Measurements from ENCODE around the gene UCK2. TPM values are rescaled to one million over a fixed set of nuclear protein-coding genes. Genes with fewer than 3 reads are reported as not detected.

UCK2 gene
- total RNA-seq, 1 donor from 2014 or later, result 44.2 TPM

GRCh38 chr1:165886193-165886592 lies 58.8 kb downstream of the UCK2 start:
- Mint-ChIP-seq H3K27ac (ENCODE audit: unreplicated experiment) (no peak overlapping the region), H3K27me3 (ENCODE audit: low read depth) (no peaks in the 10 kb centered on the region), H3K4me1 (ENCODE audit: low read depth) (peaks cover 58% of the 10 kb centered on the region), H3K9me3 (ENCODE audit: low read depth) (no peaks in the 10 kb centered on the region), H3K36me3 (ENCODE audit: low read depth) (no peaks in the 10 kb centered on the region), H3K4me3 (ENCODE audit: unreplicated experiment) (no peak overlapping the region)
- DNase-seq (ENCODE audit: low spot score), result no peak
- no peak for TF ChIP-seq CTCF (IDR thresholded peaks at IDR 0.05)

- no peak overlapping the region for H3K4me3 Mint-ChIP-seq (ENCODE audit: unreplicated experiment)
- no peak overlapping the region for H3K27ac Mint-ChIP-seq (ENCODE audit: unreplicated experiment)
- H3K4me1 Mint-ChIP-seq (ENCODE audit: low read depth), result peaks cover 64% of the 10 kb centered on the region
- DNase-seq (ENCODE audit: low spot score), result no peak
- no peak for TF ChIP-seq CTCF (IDR thresholded peaks at IDR 0.05)
- H3K9me3 Mint-ChIP-seq (ENCODE audit: low read depth), result no peaks in the 10 kb centered on the region
- H3K27me3 Mint-ChIP-seq (ENCODE audit: low read depth), result no peaks in the 10 kb centered on the region
- H3K36me3 Mint-ChIP-seq (ENCODE audit: low read depth), result peaks cover 6% of the 10 kb centered on the region
These were observed 59.6 kb downstream of the UCK2 start for GRCh38 chr1:165886983-165887382.

GRCh38 chr1:165887877-165888551 lies 60.6 kb downstream of the UCK2 start:
- H3K27me3 Mint-ChIP-seq (ENCODE audit: low read depth), result no peaks in the 10 kb centered on the region
- peaks cover 14% of the 10 kb centered on the region for H3K36me3 Mint-ChIP-seq (ENCODE audit: low read depth)
- peaks cover 67% of the 10 kb centered on the region for H3K4me1 Mint-ChIP-seq (ENCODE audit: low read depth)
- H3K9me3 Mint-ChIP-seq (ENCODE audit: low read depth), result no peaks in the 10 kb centered on the region
- TF ChIP-seq CTCF (IDR thresholded peaks at IDR 0.05), result no peak
- no peak overlapping the region for H3K27ac Mint-ChIP-seq (ENCODE audit: unreplicated experiment)
- H3K4me3 Mint-ChIP-seq (ENCODE audit: unreplicated experiment), result no peak overlapping the region
- DNase-seq (ENCODE audit: low spot score), result no peak

GRCh38 chr1:165888552-165888920 lies 61.1 kb downstream of the UCK2 start:
- no peak overlapping the region for H3K4me3 Mint-ChIP-seq (ENCODE audit: unreplicated experiment)
- H3K27me3 Mint-ChIP-seq (ENCODE audit: low read depth), result no peaks in the 10 kb centered on the region
- no peak for TF ChIP-seq CTCF (IDR thresholded peaks at IDR 0.05)
- peaks cover 14% of the 10 kb centered on the region for H3K36me3 Mint-ChIP-seq (ENCODE audit: low read depth)
- no peaks in the 10 kb centered on the region for H3K9me3 Mint-ChIP-seq (ENCODE audit: low read depth)
- H3K4me1 Mint-ChIP-seq (ENCODE audit: low read depth), result peaks cover 62% of the 10 kb centered on the region
- no peak overlapping the region for H3K27ac Mint-ChIP-seq (ENCODE audit: unreplicated experiment)
- DNase-seq (ENCODE audit: low spot score), result no peak

GRCh38 chr1:165890684-165891083 lies 63.3 kb downstream of the UCK2 start:
- no peak for DNase-seq (ENCODE audit: low spot score)
- Mint-ChIP-seq H3K4me1 (ENCODE audit: low read depth) (peaks cover 58% of the 10 kb centered on the region), H3K36me3 (ENCODE audit: low read depth) (peaks cover 14% of the 10 kb centered on the region), H3K4me3 (ENCODE audit: unreplicated experiment) (no peak overlapping the region), H3K27ac (ENCODE audit: unreplicated experiment) (peak overlapping the region; percentile 95), H3K27me3 (ENCODE audit: low read depth) (no peaks in the 10 kb centered on the region), H3K9me3 (ENCODE audit: low read depth) (no peaks in the 10 kb centered on the region)
- no peak for TF ChIP-seq CTCF (IDR thresholded peaks at IDR 0.05)

All from chondrocyte (in vitro differentiated cells).